ENCODE results near the gene HTR4.

HTR4 gene

GRCh38 chr5:148606296-148606695 lies 48.0 kb downstream of the HTR4 start:
- no peak for DNase-seq

GRCh38 chr5:148599187-148599586 lies 55.1 kb downstream of the HTR4 start:
- no peak for DNase-seq

DNA sequence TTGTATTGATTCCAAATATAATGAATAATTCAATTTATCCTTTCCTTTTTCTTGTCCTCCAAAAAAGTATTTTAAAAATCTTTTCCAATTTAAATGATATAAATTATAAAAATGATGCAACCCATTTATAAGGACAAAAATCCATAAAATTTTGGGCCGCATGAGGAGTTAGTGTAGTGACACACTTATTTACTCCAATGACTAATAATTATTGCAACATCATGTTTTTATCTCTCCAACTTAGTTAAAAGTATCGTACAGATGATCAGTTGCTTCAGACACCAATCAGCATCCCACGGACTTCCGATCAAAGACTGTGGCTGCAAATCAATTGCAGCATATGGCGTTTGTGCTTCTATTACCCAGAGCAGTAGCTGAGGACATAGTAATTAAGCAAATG lies 58.6 kb downstream of the HTR4 start:
- DNase-seq: no peak

DNA sequence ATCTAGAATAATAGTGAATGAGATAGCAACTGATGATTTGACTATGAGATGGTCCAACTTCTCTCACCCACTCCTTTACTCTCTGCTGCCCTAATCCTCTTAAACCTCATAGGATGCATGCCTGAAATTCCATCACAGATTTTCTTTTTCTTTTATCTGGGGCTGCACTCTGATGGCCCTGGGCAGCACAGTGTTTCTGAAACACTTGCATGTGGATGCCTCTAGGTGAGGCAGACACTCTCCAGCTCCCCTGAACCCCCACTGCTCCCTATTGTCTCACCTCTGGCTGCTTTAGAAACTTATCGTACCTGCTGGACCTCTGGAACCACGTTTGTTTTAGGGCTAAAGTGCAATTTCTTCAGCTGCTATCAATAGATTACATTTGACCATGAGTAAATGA lies 67.5 kb downstream of the HTR4 start:
- no peak for DNase-seq

DNA sequence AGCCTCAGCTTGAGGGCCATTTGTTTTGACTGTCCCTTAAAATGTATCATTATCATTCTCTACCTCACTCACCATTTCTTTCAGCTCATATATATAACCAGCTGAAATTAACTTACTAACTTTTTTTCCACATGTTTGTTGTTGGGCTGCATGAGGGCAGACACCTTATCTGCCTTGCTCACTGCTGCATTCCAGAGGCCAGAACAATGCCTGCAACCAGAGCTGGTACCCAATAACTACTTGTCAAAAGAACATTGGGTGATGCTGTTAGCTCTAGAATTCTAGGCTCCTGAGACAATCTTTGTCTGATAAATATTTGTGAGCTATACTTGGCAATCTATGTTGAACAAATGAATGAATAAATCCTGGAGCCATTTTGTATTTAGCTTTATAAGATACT lies 68.3 kb downstream of the HTR4 start:
- no peak for DNase-seq

- DNase-seq: no peak
Observed at GRCh38 chr5:148584103-148584502, 70.2 kb downstream of the HTR4 start.

DNA sequence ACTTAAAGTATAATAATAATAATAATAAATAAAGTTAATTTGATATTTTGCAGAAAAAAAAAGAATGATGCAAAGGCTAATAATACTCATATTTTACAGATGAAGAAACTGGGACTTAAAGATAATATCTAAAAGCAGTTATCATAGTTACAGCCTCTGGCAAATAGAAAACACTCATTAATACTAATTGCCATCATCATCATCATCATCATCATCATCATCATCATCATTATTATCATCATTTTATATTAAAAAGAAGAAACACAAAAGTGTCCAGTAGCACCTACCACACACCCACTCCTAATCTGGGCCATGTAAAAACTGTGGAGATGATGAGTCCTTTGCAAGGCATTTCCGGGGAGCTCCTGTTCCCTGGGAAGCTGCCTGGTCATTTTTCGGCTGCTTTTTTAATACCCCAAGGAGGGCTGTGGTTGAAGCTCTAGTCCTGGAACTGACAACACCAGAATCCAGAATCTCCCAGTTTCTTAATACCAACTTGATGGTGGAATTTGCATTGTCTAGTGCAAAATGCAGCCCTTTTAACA lies 70.8 kb downstream of the HTR4 start:
- no peak for DNase-seq

GRCh38 chr5:148574167-148574566 lies 80.2 kb downstream of the HTR4 start:
- DNase-seq: no peak

DNA sequence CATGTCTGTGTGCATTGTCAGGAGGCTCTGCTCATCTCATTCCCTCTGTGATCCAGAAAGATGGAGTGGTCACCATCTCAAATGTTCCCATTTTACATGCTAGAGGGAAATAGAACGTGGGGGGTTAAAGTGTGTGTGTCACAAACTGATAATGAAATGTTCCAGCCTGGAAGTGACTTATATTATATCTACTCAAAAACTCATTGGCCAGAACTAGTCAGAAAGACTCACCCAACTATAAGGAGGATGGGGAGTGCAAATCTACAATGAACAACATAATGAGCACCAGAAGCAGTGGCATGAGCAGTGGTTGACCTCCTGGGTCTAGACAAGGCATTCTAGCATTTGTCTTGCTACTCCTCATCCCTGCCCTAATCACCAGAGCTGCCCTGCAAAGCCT lies 81.0 kb downstream of the HTR4 start:
- DNase-seq: no peak

GRCh38 chr5:148569948-148570347 lies 84.4 kb downstream of the HTR4 start:
- no peak for DNase-seq

- DNase-seq: no peak
Observed at GRCh38 chr5:148565148-148565547, 89.2 kb downstream of the HTR4 start.

DNA sequence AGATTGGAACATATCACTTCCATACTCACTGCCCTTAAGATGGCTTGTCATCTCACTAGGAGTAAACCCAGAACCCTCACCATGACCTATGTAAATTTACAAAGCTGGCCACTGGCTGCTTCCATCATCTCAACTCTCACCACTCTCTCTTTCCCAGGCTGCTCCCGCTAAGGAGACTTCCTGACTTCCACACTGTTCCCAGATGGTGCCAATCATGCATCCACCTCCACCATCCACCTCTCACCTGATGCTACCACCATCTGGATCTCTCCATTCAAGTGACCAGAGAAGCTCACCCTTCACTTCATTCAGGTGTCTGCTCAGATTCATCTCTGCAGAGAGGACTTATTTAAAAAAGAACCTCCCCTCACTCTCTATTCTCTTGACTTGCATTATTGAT lies 91.3 kb downstream of the HTR4 start:
- DNase-seq: no peak

DNA sequence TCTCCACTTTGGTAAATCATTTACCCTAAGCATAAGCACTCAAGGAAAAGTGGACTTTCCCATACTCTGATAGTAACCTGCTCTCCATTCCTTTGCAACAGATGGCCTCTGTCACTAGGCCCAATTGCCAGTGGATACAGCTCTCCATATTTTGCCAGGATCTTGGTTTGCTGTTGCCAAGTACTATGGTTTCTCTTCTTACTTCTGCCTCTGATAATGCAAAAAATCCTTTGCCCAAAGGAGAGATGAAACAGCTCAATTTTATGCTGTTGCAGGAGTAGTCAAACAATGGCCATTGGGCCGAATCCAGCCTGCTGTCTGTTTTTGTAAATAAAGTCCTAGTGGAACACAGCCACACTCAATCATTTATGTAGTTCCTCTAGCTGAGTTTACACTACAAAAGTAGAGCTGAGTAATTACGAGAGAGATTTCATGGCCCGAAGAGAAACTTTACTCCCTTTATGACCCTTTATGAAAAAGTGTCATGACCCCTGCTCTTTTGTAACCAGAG lies 92.5 kb downstream of the HTR4 start:
- no peak for DNase-seq

- DNase-seq: no peak
Observed at GRCh38 chr5:148559461-148559860, 94.9 kb downstream of the HTR4 start.

- no peak for DNase-seq
Observed at GRCh38 chr5:148558892-148559291, 95.4 kb downstream of the HTR4 start.

GRCh38 chr5:148556835-148557234 lies 97.5 kb downstream of the HTR4 start:
- DNase-seq: no peak

GRCh38 chr5:148554621-148555020 lies 99.7 kb downstream of the HTR4 start:
- DNase-seq: no peak

DNA sequence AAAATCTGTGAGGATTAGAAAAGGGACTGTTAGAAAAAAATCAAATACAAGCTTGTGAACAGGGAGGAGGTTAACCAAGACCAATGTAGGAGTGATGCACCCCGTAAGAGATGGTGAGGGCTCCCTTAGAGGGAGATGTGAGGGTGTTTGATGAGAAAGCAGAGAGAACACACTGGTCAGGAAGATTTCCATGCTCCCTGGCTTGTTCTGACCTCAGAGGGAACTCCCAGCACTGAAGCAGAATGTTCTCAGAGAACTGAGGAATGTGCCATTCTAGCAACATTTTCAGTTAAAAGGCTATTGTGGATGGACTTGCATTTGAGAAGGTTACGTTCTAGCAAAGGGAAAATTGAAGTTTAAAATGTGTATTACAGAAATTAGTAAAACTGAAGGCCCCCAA lies 110.6 kb downstream of the HTR4 start:
- DNase-seq: no peak

- no peak for DNase-seq
Observed at GRCh38 chr5:148542812-148543211, 111.5 kb downstream of the HTR4 start.

DNA sequence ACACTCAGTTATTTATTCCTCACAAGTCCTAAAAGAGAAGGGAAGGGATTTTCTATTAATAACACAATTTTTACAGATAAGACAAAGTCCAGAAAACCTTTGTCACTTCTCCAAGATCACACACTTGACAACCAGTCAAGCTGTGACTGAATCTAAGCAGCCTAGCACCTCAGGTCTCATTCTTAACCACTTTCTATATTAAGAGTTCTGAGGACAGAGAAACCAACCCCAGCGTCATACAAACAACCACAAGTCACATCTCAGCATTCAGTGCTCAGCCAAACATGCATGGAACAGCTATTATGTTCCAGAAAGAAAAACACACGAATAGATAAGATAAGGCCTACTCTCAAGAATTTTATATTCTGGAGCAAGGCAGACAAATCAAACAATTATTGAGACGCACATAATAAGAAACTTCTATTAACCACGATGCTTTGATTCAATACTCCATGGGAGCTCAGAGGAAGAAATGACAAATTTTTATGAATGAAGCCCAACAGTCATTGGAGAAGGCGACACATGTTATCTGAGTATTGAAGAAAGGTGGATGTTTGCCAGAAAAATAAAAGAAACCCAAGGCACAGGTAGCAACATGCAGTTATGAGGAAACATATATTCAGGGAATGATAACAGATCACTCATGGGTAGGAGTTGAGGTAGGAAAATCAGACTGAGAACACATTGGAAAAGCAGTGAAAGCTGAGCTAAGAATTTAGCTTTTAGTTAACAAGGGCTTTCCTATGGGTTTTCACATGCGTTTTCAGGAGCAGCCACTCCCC lies 113.1 kb downstream of the HTR4 start:
- no peak for DNase-seq

DNA sequence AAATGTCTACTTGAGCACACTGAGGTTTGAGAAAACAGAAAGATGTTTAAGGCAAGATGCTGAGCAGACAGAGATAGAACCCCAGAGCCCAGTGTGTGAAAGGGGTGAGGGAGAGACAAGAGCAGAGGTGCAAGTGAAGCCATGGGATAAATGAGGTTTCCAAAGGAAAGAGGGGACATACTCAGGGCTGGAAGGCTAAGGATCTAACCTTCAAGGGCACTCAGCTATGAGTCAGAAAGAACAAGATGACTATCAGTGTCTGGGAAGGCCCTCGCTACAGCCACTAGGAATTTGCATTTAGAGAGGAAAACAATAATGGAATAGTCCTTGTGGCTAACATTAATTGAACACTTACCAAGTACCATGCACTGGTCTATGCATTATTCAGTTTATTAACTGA lies 113.7 kb downstream of the HTR4 start:
- DNase-seq: no peak

DNA sequence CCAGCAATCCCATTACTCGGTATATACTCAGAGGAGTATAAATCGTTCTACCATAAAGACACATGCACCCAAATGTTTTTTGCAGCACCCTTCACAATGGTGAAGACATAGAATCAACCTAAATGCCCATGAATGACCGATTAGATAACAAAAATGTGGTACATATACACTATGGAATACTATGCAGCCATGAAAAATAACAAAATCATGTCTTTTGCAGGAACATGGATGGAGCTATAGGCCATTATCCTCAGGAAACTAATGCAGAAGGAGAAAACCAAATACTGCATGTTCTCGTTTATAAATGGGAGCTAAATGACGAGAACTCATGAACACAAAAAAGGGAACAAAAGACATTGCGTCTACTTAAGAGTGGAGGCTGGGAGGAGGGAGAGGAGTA lies 114.5 kb downstream of the HTR4 start:
- no peak for DNase-seq

- no peak for DNase-seq
Observed at GRCh38 chr5:148535190-148535589, 119.1 kb downstream of the HTR4 start.

DNA sequence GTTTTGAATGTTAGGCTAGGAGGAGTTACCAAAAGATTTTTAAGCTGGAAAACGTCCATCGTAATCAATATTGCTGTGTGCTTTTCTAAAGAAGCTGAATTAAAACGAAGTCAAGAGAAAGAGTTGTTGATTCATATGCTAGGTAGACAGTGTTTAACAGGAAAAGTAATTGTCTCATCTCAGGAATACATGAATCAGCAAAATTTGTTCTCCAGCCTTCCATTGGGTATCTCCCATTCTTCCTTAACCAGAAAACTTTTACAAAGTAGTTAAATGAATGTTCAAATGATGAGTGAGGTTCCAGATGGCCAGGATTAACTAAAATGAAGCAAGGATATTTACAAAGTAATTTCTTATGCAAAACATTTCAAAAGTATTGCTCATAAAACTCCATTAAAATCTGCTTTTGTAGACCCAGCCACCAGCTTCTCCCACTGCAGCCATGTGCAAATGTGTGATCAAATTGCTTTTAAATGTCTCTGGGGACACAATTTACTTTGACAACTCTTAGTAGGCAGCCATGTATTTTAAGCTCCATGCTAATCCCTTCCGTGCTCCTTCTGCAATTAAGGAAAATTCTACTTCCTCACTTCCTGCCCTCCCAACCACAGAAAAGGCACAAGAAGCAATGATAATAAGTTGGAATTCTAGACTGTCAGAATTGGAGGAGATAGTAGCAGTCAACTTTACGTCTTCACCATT lies 121.2 kb downstream of the HTR4 start:
- DNase-seq: no peak
